PC-3 (cell line): ENCODE results near the gene RNF167. TPM values are rescaled to one million over a fixed set of nuclear protein-coding genes. Genes with fewer than 3 reads are reported as not detected.

Source experiments
- ATAC-seq: fragments of 200-7000 bp; cut with Tn5 transposase; 2 replicates; pipeline ENCODE4 v1.9.1; 2020; ENCODE audit warnings: mild to moderate bottlenecking, moderate library complexity
- BruUV-seq: library from RNA; stranded (reverse); fragments of 400-500 nt; replicated peaks from 2 replicates; lab custom pipeline; 2021; lab: Mats Ljungman, UMichigan
- CTCF ChIA-PET: fragments of 300-600 bp; sonication (Branson Sonifier 250); formaldehyde crosslinking; loops from one replicate; lab custom pipeline; 2022; ENCODE audit warnings: antibody characterized with exemption; lab: Charles Lee
- POLR2A ChIA-PET: fragments of 300-600 bp; sonication (Branson Sonifier 250); formaldehyde crosslinking; loops from one replicate; lab custom pipeline; 2022; ENCODE audit warnings: antibody characterized with exemption; ENCODE audit not compliant: unreplicated experiment; lab: Charles Lee
- DNase-seq: peaks from one replicate; pipeline ENCODE4 v3.0.0-alpha.2; 2015
- H2AFZ ChIP-seq: fragments of 300-600 bp; sonication (generic); 2 replicates; pipeline ENCODE4 v1.6.0; 2016; ENCODE audit warnings: antibody characterized with exemption, low read length
- H3F3A ChIP-seq: fragments of 300-600 bp; sonication (generic); one replicate; pipeline ENCODE4 v1.6.0; 2017; ENCODE audit warnings: antibody characterized with exemption, low read length, control low read depth, mild to moderate bottlenecking; ENCODE audit not compliant: unreplicated experiment
- H3K27ac ChIP-seq: fragments of 300-600 bp; sonication (generic); 2 replicates; pipeline ENCODE4 v1.5.1; 2016; ENCODE audit warnings: mild to moderate bottlenecking, low read length
- H3K27me3 ChIP-seq: fragments of 300-600 bp; sonication (generic); 2 replicates; pipeline ENCODE4 v1.6.1; 2016; ENCODE audit warnings: low read length, mixed read lengths
- H3K36me3 ChIP-seq: fragments of 300-600 bp; sonication (generic); 2 replicates; pipeline ENCODE4 v1.6.1; 2016; ENCODE audit warnings: low read depth, mixed run types, low read length, mixed read lengths
- H3K4me1 ChIP-seq: fragments of 300-600 bp; sonication (generic); 2 replicates; pipeline ENCODE4 v1.5.1; 2016; ENCODE audit warnings: low read length; ENCODE audit not compliant: insufficient read depth
- H3K4me2 ChIP-seq: fragments of 300-600 bp; sonication (generic); 2 replicates; pipeline ENCODE4 v1.6.0; 2016; ENCODE audit warnings: low read length
- H3K4me3 ChIP-seq: fragments of 300-600 bp; sonication (generic); 2 replicates; pipeline ENCODE4 v1.5.1; 2016; ENCODE audit warnings: mild to moderate bottlenecking, low read length, mixed read lengths
- H3K79me2 ChIP-seq: fragments of 300-600 bp; sonication (generic); 2 replicates; pipeline ENCODE4 v1.6.1; 2017; ENCODE audit warnings: low read length, mixed read lengths
- H3K9ac ChIP-seq: fragments of 300-600 bp; sonication (generic); 2 replicates; pipeline ENCODE4 v1.6.0; 2016; ENCODE audit warnings: mild to moderate bottlenecking, low read length
- H3K9me2 ChIP-seq: fragments of 300-600 bp; sonication (generic); replicated peaks from 2 replicates; pipeline ENCODE4 v1.6.1; 2016; ENCODE audit warnings: mixed run types, low read length, mixed read lengths
- H3K9me3 ChIP-seq: fragments of 300-600 bp; sonication (generic); 2 replicates; pipeline ENCODE4 v1.6.1; 2016; ENCODE audit warnings: low read length, mixed read lengths
- H4K20me1 ChIP-seq: fragments of 300-600 bp; sonication (generic); 2 replicates; pipeline ENCODE4 v1.6.1; 2016; ENCODE audit warnings: low read length, mixed read lengths
- EZH2 ChIP-seq: fragments of 300-600 bp; sonication (generic); IDR thresholded peaks from one replicate; pipeline ENCODE4 v1.6.1; 2017; ENCODE audit warnings: antibody characterized with exemption, mild to moderate bottlenecking, low read length; ENCODE audit not compliant: unreplicated experiment
- EZH2phosphoT487 ChIP-seq: fragments of 300-600 bp; sonication (generic); IDR thresholded peaks from 2 replicates; pipeline ENCODE4 v1.6.1; 2018; ENCODE audit warnings: mild to moderate bottlenecking, antibody characterized with exemption, low read length, borderline replicate concordance
- intact Hi-C: fragments of 100-400 bp; cut with micrococcal nuclease; formaldehyde crosslinking; loops from 2 replicates; pipeline ENCODE4 v1.9.0; 2023
- total RNA-seq: library from RNA; depleted of rRNA; stranded (reverse); fragments of >200 nt; gene quantifications from 2 replicates; pipeline ENCODE4 v1.2.3, GENCODE V29; 2014
- TF ChIP-seq, protein P1 (sequence below): fragments of 300-600 bp; sonication (generic); conservative IDR thresholded peaks from 2 replicates; pipeline ENCODE4 v1.5.1; 2017; ENCODE audit warnings: antibody characterized with exemption, low read depth, mild to moderate bottlenecking, low read length

RNF167 gene
- total RNA-seq, 1 experiment from 2014 or later, result 43.1 TPM

DNA sequence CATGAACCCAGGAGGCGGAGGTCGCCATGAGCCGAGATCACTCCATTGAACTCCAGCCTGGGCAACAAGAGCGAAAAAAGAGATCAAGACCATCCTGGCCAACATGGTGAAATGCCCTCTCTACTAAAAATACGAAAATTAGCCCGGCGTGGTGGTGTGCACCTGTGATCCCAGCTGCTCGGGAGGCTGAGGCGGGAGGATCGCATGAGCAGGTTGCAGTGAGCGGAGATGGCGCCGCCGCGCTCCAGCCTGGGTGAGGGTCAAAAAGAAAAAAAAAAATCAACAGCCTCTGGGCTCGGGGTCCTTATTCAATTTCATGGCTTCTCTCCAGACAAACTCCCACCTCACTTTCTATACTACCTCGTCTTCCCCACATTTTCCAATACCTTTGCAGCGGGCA, 11.2 kb upstream of the RNF167 start:
- TF ChIP-seq EZH2phosphoT487, result no peak
- TF ChIP-seq, protein P1, sequence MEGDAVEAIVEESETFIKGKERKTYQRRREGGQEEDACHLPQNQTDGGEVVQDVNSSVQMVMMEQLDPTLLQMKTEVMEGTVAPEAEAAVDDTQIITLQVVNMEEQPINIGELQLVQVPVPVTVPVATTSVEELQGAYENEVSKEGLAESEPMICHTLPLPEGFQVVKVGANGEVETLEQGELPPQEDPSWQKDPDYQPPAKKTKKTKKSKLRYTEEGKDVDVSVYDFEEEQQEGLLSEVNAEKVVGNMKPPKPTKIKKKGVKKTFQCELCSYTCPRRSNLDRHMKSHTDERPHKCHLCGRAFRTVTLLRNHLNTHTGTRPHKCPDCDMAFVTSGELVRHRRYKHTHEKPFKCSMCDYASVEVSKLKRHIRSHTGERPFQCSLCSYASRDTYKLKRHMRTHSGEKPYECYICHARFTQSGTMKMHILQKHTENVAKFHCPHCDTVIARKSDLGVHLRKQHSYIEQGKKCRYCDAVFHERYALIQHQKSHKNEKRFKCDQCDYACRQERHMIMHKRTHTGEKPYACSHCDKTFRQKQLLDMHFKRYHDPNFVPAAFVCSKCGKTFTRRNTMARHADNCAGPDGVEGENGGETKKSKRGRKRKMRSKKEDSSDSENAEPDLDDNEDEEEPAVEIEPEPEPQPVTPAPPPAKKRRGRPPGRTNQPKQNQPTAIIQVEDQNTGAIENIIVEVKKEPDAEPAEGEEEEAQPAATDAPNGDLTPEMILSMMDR, result no peak
- TF ChIP-seq EZH2, result no peak
- Histone ChIP-seq H3K9ac (no peak overlapping the region), H4K20me1 (no peaks in the 10 kb centered on the region), H3K4me2 (no peak overlapping the region), H3K9me2 (no peaks in the 10 kb centered on the region), H3K27ac (no peak overlapping the region), H3K4me3 (no peak overlapping the region), H3F3A (no peaks in the 10 kb centered on the region), H3K79me2 (no peaks in the 10 kb centered on the region), H2AFZ (no peak overlapping the region), H3K36me3 (no peaks in the 10 kb centered on the region), H3K9me3 (no peaks in the 10 kb centered on the region), H3K27me3 (no peaks in the 10 kb centered on the region), H3K4me1 (no peaks in the 10 kb centered on the region)
- ATAC-seq (no peak), DNase-seq (no peak)
- BruUV-seq, result no TSS peak
- ChIA-PET CTCF (no interaction called here), POLR2A (no interaction called here)
- intact Hi-C loops, result no loop called here

GRCh38 chr17:4931963-4932362, 8.1 kb upstream of the RNF167 start, which contains the start of gene GP1BA:
GP1BA (plus strand) TSS chr17:4932277; CDS start chr17:4932605, 328 bp downstream.
- no peak within 1 kb of the TSS for H3K4me3 ChIP-seq
- TF ChIP-seq EZH2phosphoT487 (no peak), EZH2 (no peak)
- TF ChIP-seq, protein P1, result no peak
- H3F3A ChIP-seq, result no peaks in the 10 kb centered on the region
- ATAC-seq (no peak), DNase-seq (no peak)
- CTCF ChIA-PET, result no interaction called here
- no peak within 1 kb of the TSS for H3K27ac ChIP-seq
- POLR2A ChIA-PET, result no interaction called here
- no peaks in the 10 kb centered on the region for H3K9me2 ChIP-seq
- H4K20me1 ChIP-seq, result no peaks in the 10 kb centered on the region
- H3K79me2 ChIP-seq, result no peaks in the 10 kb centered on the region
- H3K9ac ChIP-seq, result no peak within 1 kb of the TSS
- H3K4me1 ChIP-seq, result 0 out of 2 replicates have a peak, but pooled peaks cover 5% of the 10 kb centered on the region
- no TSS peak for BruUV-seq
- H2AFZ ChIP-seq, result no peak within 1 kb of the TSS
- H3K27me3 ChIP-seq, result no peaks in the 10 kb centered on the region
- no peak within 1 kb of the TSS for H3K4me2 ChIP-seq
- intact Hi-C loops, result no loop called here
- no peaks in the 10 kb centered on the region for H3K9me3 ChIP-seq
- H3K36me3 ChIP-seq, result no peaks in the 10 kb centered on the region

- no TSS peak for BruUV-seq
- peaks cover 6% of the 10 kb centered on the region; the same call in 1 of the 2 replicates for H3K36me3 ChIP-seq
- no peaks in the 10 kb centered on the region for H3F3A ChIP-seq
- H3K4me3 ChIP-seq, result no peak overlapping the region
- CTCF ChIA-PET, result no interaction called here
- DNase-seq (no peak), ATAC-seq (no peak)
- H3K4me2 ChIP-seq, result no peak overlapping the region
- no peaks in the 10 kb centered on the region for H3K27me3 ChIP-seq
- H3K9ac ChIP-seq, result no peak overlapping the region
- H2AFZ ChIP-seq, result no peak overlapping the region
- H3K4me1 ChIP-seq, result 0 out of 2 replicates have a peak, but pooled peaks cover 5% of the 10 kb centered on the region
- H3K9me2 ChIP-seq, result no peaks in the 10 kb centered on the region
- no peaks in the 10 kb centered on the region for H3K9me3 ChIP-seq
- no peaks in the 10 kb centered on the region for H4K20me1 ChIP-seq
- TF ChIP-seq, protein P1, result no peak
- TF ChIP-seq EZH2 (no peak), EZH2phosphoT487 (no peak)
- intact Hi-C loops, result no loop called here
- peaks cover under 1% of the 10 kb centered on the region; the same call in 1 of the 2 replicates for H3K79me2 ChIP-seq
- H3K27ac ChIP-seq, result no peak overlapping the region
- POLR2A ChIA-PET, result no interaction called here
These were observed 7.3 kb upstream of the RNF167 start for GRCh38 chr17:4932756-4933155.
